Activated naive CD4-positive, alpha-beta T cell treated with anti-CD3 and anti-CD28 coated beads, Interleukin-2, amount 10 ng/mL, durations not matched to agents 7 days and 5 days (primary cell): ENCODE measurements around the gene ADAMTS14.
"Not testable (repeated sequence)": the region's sequence is repeated elsewhere in the genome, so short reads cannot be mapped to it uniquely, and the experiment has no call there.

ENCODE experiments used
- CTCF ChIA-PET: fragments of 350-600 bp; sonication (Branson Sonifier 250); formaldehyde crosslinking; loops from one replicate; lab custom pipeline; 2021; ENCODE audit warnings: antibody characterized with exemption; lab: Charles Lee
- DNase-seq: peaks from one replicate; pipeline ENCODE4 v3.0.0-alpha.2; 2020
- H3K27ac Mint-ChIP-seq: one replicate; pipeline ENCODE4 v1.8.0; 2021; ENCODE audit warnings: mild to moderate bottlenecking, moderate library complexity, mixed read lengths
- H3K27me3 Mint-ChIP-seq: one replicate; pipeline ENCODE4 v1.8.0; 2021; ENCODE audit warnings: mild to moderate bottlenecking, mixed read lengths
- H3K36me3 Mint-ChIP-seq: one replicate; pipeline ENCODE4 v1.8.0; 2021; ENCODE audit warnings: mixed read lengths
- H3K4me1 Mint-ChIP-seq: one replicate; pipeline ENCODE4 v1.8.0; 2021; ENCODE audit warnings: mixed read lengths
- H3K4me3 Mint-ChIP-seq: one replicate; pipeline ENCODE4 v1.8.0; 2021; ENCODE audit warnings: mild to moderate bottlenecking, moderate library complexity, mixed read lengths
- H3K9me3 Mint-ChIP-seq: one replicate; pipeline ENCODE4 v1.8.0; 2021; ENCODE audit warnings: mixed read lengths

ADAMTS14 gene

GRCh38 chr10:70650104-70650503, 22.2 kb upstream of the ADAMTS14 start:
- peaks cover 42% of the 10 kb centered on the region for H3K9me3 Mint-ChIP-seq
- H3K27me3 Mint-ChIP-seq, result peaks cover 13% of the 10 kb centered on the region
- no peak overlapping the region for H3K4me3 Mint-ChIP-seq

GRCh38 chr10:70650718-70651117, 21.6 kb upstream of the ADAMTS14 start:
- CTCF ChIA-PET, result no interaction called here
- H3K27ac Mint-ChIP-seq, result no peak overlapping the region
- H3K27me3 Mint-ChIP-seq, result peaks cover 9% of the 10 kb centered on the region
- peaks cover 42% of the 10 kb centered on the region for H3K9me3 Mint-ChIP-seq
- no peak for DNase-seq
- H3K4me1 Mint-ChIP-seq, result no peaks in the 10 kb centered on the region
- H3K4me3 Mint-ChIP-seq, result no peak overlapping the region
- no peaks in the 10 kb centered on the region for H3K36me3 Mint-ChIP-seq

More at GRCh38 chr10:70650104-70650503, 22.2 kb upstream of the ADAMTS14 start:
- CTCF ChIA-PET, result no interaction called here
- H3K4me1 Mint-ChIP-seq, result no peaks in the 10 kb centered on the region
- H3K27ac Mint-ChIP-seq, result no peak overlapping the region
- DNase-seq, result no peak
- H3K36me3 Mint-ChIP-seq, result no peaks in the 10 kb centered on the region

GRCh38 chr10:70651661-70652060, 20.6 kb upstream of the ADAMTS14 start:
- no peak for DNase-seq
- no peak overlapping the region for H3K27ac Mint-ChIP-seq
- H3K27me3 Mint-ChIP-seq, result peaks cover 5% of the 10 kb centered on the region
- CTCF ChIA-PET, result no interaction called here
- no peaks in the 10 kb centered on the region for H3K4me1 Mint-ChIP-seq
- no peaks in the 10 kb centered on the region for H3K36me3 Mint-ChIP-seq
- H3K9me3 Mint-ChIP-seq, result peaks cover 42% of the 10 kb centered on the region
- H3K4me3 Mint-ChIP-seq, result no peak overlapping the region

GRCh38 chr10:70652761-70653657, 19.3 kb upstream of the ADAMTS14 start:
- no peak overlapping the region for H3K4me3 Mint-ChIP-seq
- no peaks in the 10 kb centered on the region for H3K4me1 Mint-ChIP-seq
- peaks cover 5% of the 10 kb centered on the region for H3K27me3 Mint-ChIP-seq
- H3K9me3 Mint-ChIP-seq, result peaks cover 37% of the 10 kb centered on the region
- H3K27ac Mint-ChIP-seq, result no peak overlapping the region
- no peaks in the 10 kb centered on the region for H3K36me3 Mint-ChIP-seq
- CTCF ChIA-PET, result interaction anchor here (0.8 kb wide), 1 partner anchor 12 kb away, joined by 3 read pairs; no protein-coding TSS in a partner anchor
- no peak for DNase-seq

GRCh38 chr10:70655316-70655715, 17.0 kb upstream of the ADAMTS14 start:
- Mint-ChIP-seq H3K36me3 (no peaks in the 10 kb centered on the region), H3K4me1 (no peaks in the 10 kb centered on the region), H3K9me3 (peaks cover 19% of the 10 kb centered on the region), H3K27me3 (no peaks in the 10 kb centered on the region), H3K27ac (no peak overlapping the region), H3K4me3 (no peak overlapping the region)
- DNase-seq, result no peak
- CTCF ChIA-PET, result no interaction called here

- no peak overlapping the region for H3K27ac Mint-ChIP-seq
- DNase-seq, result peak; percentile 26
- H3K36me3 Mint-ChIP-seq, result no peaks in the 10 kb centered on the region
- CTCF ChIA-PET, result interaction anchor here (0.8 kb wide), 1 partner anchor 97 kb away, joined by 3 read pairs; no protein-coding TSS in a partner anchor
- H3K9me3 Mint-ChIP-seq, result peaks cover 9% of the 10 kb centered on the region
- no peaks in the 10 kb centered on the region for H3K4me1 Mint-ChIP-seq
- no peak overlapping the region for H3K4me3 Mint-ChIP-seq
- H3K27me3 Mint-ChIP-seq, result peaks cover 8% of the 10 kb centered on the region
Measured at GRCh38 chr10:70656489-70656888, 15.8 kb upstream of the ADAMTS14 start.

- no peak for DNase-seq
- Mint-ChIP-seq H3K4me3 (no peak overlapping the region), H3K4me1 (no peaks in the 10 kb centered on the region), H3K27ac (no peak overlapping the region), H3K36me3 (no peaks in the 10 kb centered on the region), H3K27me3 (peaks cover 13% of the 10 kb centered on the region), H3K9me3 (peaks cover 3% of the 10 kb centered on the region)
- CTCF ChIA-PET, result no interaction called here
Measured at GRCh38 chr10:70657041-70657440, 15.3 kb upstream of the ADAMTS14 start.

GRCh38 chr10:70658582-70659136, 13.6 kb upstream of the ADAMTS14 start:
- no peak overlapping the region for H3K4me3 Mint-ChIP-seq
- no peak overlapping the region for H3K27ac Mint-ChIP-seq
- peaks cover 19% of the 10 kb centered on the region for H3K27me3 Mint-ChIP-seq
- no peaks in the 10 kb centered on the region for H3K9me3 Mint-ChIP-seq
- CTCF ChIA-PET, result no interaction called here
- DNase-seq, result no peak
- no peaks in the 10 kb centered on the region for H3K36me3 Mint-ChIP-seq
- H3K4me1 Mint-ChIP-seq, result no peaks in the 10 kb centered on the region

- Mint-ChIP-seq H3K9me3 (no peaks in the 10 kb centered on the region), H3K36me3 (no peaks in the 10 kb centered on the region), H3K27me3 (peaks cover 22% of the 10 kb centered on the region), H3K4me1 (no peaks in the 10 kb centered on the region), H3K4me3 (no peak overlapping the region), H3K27ac (no peak overlapping the region)
- DNase-seq, result no peak
- CTCF ChIA-PET, result no interaction called here
Measured at GRCh38 chr10:70659306-70659705, 13.0 kb upstream of the ADAMTS14 start.

- Mint-ChIP-seq H3K9me3 (no peaks in the 10 kb centered on the region), H3K27ac (no peak overlapping the region), H3K4me1 (no peaks in the 10 kb centered on the region), H3K4me3 (no peak overlapping the region), H3K27me3 (peaks cover 30% of the 10 kb centered on the region), H3K36me3 (no peaks in the 10 kb centered on the region)
- CTCF ChIA-PET, result no interaction called here
- DNase-seq, result no peak
Measured at GRCh38 chr10:70660722-70661121, 11.6 kb upstream of the ADAMTS14 start.

GRCh38 chr10:70661623-70662361, 10.5 kb upstream of the ADAMTS14 start:
- Mint-ChIP-seq H3K4me3 (no peak overlapping the region), H3K4me1 (no peaks in the 10 kb centered on the region), H3K27me3 (peaks cover 30% of the 10 kb centered on the region), H3K9me3 (no peaks in the 10 kb centered on the region), H3K27ac (no peak overlapping the region), H3K36me3 (no peaks in the 10 kb centered on the region)
- no peak for DNase-seq
- CTCF ChIA-PET, result no interaction called here

GRCh38 chr10:70662362-70663220, 9.7 kb upstream of the ADAMTS14 start:
- H3K4me3 Mint-ChIP-seq, result no peak overlapping the region
- H3K36me3 Mint-ChIP-seq, result no peaks in the 10 kb centered on the region
- H3K9me3 Mint-ChIP-seq, result no peaks in the 10 kb centered on the region
- H3K4me1 Mint-ChIP-seq, result no peaks in the 10 kb centered on the region
- no peak for DNase-seq
- CTCF ChIA-PET, result no interaction called here
- no peak overlapping the region for H3K27ac Mint-ChIP-seq
- H3K27me3 Mint-ChIP-seq, result peaks cover 38% of the 10 kb centered on the region

- CTCF ChIA-PET, result interaction anchor here (1.0 kb wide), 1 partner anchor 105 kb away, joined by 3 read pairs; no protein-coding TSS in a partner anchor
- H3K27ac Mint-ChIP-seq, H3K4me3 Mint-ChIP-seq, H3K36me3 Mint-ChIP-seq, H3K9me3 Mint-ChIP-seq, H3K4me1 Mint-ChIP-seq, DNase-seq: not testable (repeated sequence)
- peaks cover 39% of the 10 kb centered on the region for H3K27me3 Mint-ChIP-seq
Measured at GRCh38 chr10:70663458-70664409, 8.6 kb upstream of the ADAMTS14 start.
